Loucy (cell line): Measurements from ENCODE around the gene F12.

Experiments
- CTCF ChIP-seq: fragments of 200-600 bp; sonication (generic); conservative IDR thresholded peaks from 2 replicates; pipeline ENCODE4 v1.5.1; 2014; ENCODE audit warnings: mild to moderate bottlenecking, antibody characterized with exemption, low read length
- EZH2phosphoT487 ChIP-seq: fragments of 200-600 bp; IDR thresholded peaks from 2 replicates; pipeline ENCODE4 v1.6.1; 2018; ENCODE audit warnings: antibody characterized with exemption, mild to moderate bottlenecking, moderate library complexity, borderline replicate concordance

DNA sequence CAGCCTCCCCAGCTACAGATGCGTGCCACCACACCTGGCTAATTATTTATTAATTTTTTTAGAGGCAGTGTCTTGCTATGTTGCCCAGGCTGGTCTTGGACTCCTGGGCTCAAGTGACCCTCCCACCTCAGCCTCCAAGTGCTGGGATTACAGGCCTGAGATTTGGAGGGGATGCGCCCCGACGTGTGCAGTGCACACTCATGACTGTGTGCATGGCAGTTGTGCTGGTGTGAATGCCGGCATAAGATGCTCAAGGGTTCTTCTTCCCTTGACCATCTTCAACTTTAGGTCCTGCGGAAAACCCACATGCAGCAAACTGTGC, 28.6 kb downstream of the F12 start:
- TF ChIP-seq CTCF = no peak
- no peak for TF ChIP-seq EZH2phosphoT487
